Mesodermal cell (in vitro differentiated cells): ENCODE data around the gene PSTPIP2.

Experiments
- H3K27ac ChIP-seq: 2 replicates; pipeline ENCODE4 v1.7.0; 2013; ENCODE audit warnings: mild to moderate bottlenecking, low read depth, low read length, moderate library complexity; ENCODE audit not compliant: severe bottlenecking
- H3K36me3 ChIP-seq: 2 replicates; pipeline ENCODE4 v1.7.1; 2013; ENCODE audit warnings: mild to moderate bottlenecking, low read length, moderate library complexity; ENCODE audit not compliant: control insufficient read depth, insufficient read depth
- H3K4me1 ChIP-seq: one replicate; pipeline ENCODE4 v1.7.1; 2013; ENCODE audit warnings: mild to moderate bottlenecking, low read length; ENCODE audit not compliant: insufficient read depth, control insufficient read depth, poor library complexity, severe bottlenecking
- H3K4me3 ChIP-seq: 2 replicates; pipeline ENCODE4 v1.7.0; 2013; ENCODE audit warnings: low read length, control low read depth, mild to moderate bottlenecking; ENCODE audit not compliant: insufficient read depth, poor library complexity, severe bottlenecking; ENCODE audit errors: extremely low read depth
- H3K9me3 ChIP-seq: 2 replicates; pipeline ENCODE4 v1.7.1; 2013; ENCODE audit warnings: mild to moderate bottlenecking, low read length, moderate library complexity; ENCODE audit not compliant: control insufficient read depth
- WGBS, 2 experiments: methylation state at CpG; one replicate each; pipeline ENCODE4 v1.1.5; 2013; ENCODE audit warnings: missing lambda C conversion rate in 2 of 2; ENCODE audit not compliant: insufficient coverage in 2 of 2; 5-methylcytosine and 5-hydroxymethylcytosine counted together

Gene PSTPIP2

GRCh38 chr18:45935591-45936335 lies 136.3 kb downstream of the PSTPIP2 start:
- Histone ChIP-seq H3K4me3 (no peak overlapping the region), H3K9me3 (no peaks in the 10 kb centered on the region), H3K36me3 (peaks cover 55% of the 10 kb centered on the region), H3K27ac (no peak overlapping the region), H3K4me1 (no peaks in the 10 kb centered on the region)
- WGBS, 2 experiments = 100% methylated on average over 1 to 3 of the region's 3 CpGs
